HG02610 (cell line): Measurements from ENCODE around the gene CACNA2D4.

Experiments used
- ATAC-seq: cut with Tn5 transposase; IDR thresholded peaks from one replicate; pipeline ENCODE4 v1.9.1; 2021; ENCODE audit warnings: mild to moderate bottlenecking, moderate library complexity; ENCODE audit not compliant: unreplicated experiment

The CACNA2D4 gene

GRCh38 chr12:1934068-1934467 lies 15.6 kb upstream of the CACNA2D4 start:
- ATAC-seq, result no peak

GRCh38 chr12:1933342-1934051 lies 15.0 kb upstream of the CACNA2D4 start:
- no peak for ATAC-seq

- ATAC-seq, result no peak
These were observed 13.9 kb upstream of the CACNA2D4 start for GRCh38 chr12:1932264-1932777.

- ATAC-seq, result no peak
These were observed 13.2 kb upstream of the CACNA2D4 start for GRCh38 chr12:1931642-1932041.

GRCh38 chr12:1930803-1931597 lies 12.5 kb upstream of the CACNA2D4 start:
- ATAC-seq, result no peak

GRCh38 chr12:1929985-1930802 lies 11.7 kb upstream of the CACNA2D4 start:
- ATAC-seq, result no peak

GRCh38 chr12:1929241-1929984 lies 11.0 kb upstream of the CACNA2D4 start:
- ATAC-seq, result no peak

GRCh38 chr12:1928439-1929121 lies 10.1 kb upstream of the CACNA2D4 start:
- no peak for ATAC-seq

- no peak for ATAC-seq
These were observed 9.4 kb upstream of the CACNA2D4 start for GRCh38 chr12:1927751-1928351.

- no peak for ATAC-seq
These were observed 8.7 kb upstream of the CACNA2D4 start for GRCh38 chr12:1927051-1927680.

GRCh38 chr12:1926251-1926657 lies 7.8 kb upstream of the CACNA2D4 start:
- no peak for ATAC-seq

- no peak for ATAC-seq
These were observed 7.2 kb upstream of the CACNA2D4 start for GRCh38 chr12:1925684-1926006.

- ATAC-seq, result no peak
These were observed 6.7 kb upstream of the CACNA2D4 start for GRCh38 chr12:1924996-1925683.

- ATAC-seq, result no peak
These were observed 4.5 kb upstream of the CACNA2D4 start for GRCh38 chr12:1922985-1923384.

GRCh38 chr12:1922075-1922709 lies 3.7 kb upstream of the CACNA2D4 start:
- ATAC-seq, result no peak

GRCh38 chr12:1920971-1921370 lies 2.5 kb upstream of the CACNA2D4 start:
- ATAC-seq, result no peak

- ATAC-seq, result no peak
These were observed 2.0 kb upstream of the CACNA2D4 start for GRCh38 chr12:1920436-1920835.

- ATAC-seq, result no peak
These were observed 1.3 kb upstream of the CACNA2D4 start for GRCh38 chr12:1919763-1920162.
